ENCODE measurements around the gene ADCYAP1.

Gene ADCYAP1

DNA sequence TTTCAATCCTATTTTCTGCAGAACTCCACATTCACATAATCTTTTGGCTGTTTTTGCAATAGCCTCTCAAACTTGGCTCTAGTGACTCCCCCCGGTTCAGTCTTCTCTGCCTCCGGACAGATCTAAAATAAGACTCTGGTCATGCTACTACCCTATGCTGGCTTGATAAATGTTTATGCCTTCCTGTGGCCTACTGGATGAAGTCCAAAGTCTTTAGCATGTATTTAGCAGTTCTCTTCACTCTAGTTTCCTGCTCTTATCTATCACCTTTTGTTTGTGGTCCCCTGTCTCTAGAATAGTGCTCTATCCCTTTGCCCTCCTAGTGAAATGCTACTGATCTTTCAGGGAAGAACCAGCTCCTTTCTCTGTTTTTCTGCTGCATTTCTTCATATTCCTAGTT is 14.4 kb downstream of the ADCYAP1 start:
- H3K27me3 ChIP-seq (ENCODE audit: control insufficient read depth, insufficient read depth, low read length), result no peaks in the 10 kb centered on the region
- H3K27ac ChIP-seq (ENCODE audit: low read depth, low read length), result no peak overlapping the region
- no peaks in the 10 kb centered on the region for H3K36me3 ChIP-seq (ENCODE audit: control insufficient read depth, insufficient read depth, low read length)
- no peaks in the 10 kb centered on the region for H3K4me1 ChIP-seq (ENCODE audit: control insufficient read depth, insufficient read depth, low read length)
- no peak overlapping the region for H3K4me3 ChIP-seq (ENCODE audit: low read length)
- H3K9ac ChIP-seq (ENCODE audit: low read length), result no peak overlapping the region

DNA sequence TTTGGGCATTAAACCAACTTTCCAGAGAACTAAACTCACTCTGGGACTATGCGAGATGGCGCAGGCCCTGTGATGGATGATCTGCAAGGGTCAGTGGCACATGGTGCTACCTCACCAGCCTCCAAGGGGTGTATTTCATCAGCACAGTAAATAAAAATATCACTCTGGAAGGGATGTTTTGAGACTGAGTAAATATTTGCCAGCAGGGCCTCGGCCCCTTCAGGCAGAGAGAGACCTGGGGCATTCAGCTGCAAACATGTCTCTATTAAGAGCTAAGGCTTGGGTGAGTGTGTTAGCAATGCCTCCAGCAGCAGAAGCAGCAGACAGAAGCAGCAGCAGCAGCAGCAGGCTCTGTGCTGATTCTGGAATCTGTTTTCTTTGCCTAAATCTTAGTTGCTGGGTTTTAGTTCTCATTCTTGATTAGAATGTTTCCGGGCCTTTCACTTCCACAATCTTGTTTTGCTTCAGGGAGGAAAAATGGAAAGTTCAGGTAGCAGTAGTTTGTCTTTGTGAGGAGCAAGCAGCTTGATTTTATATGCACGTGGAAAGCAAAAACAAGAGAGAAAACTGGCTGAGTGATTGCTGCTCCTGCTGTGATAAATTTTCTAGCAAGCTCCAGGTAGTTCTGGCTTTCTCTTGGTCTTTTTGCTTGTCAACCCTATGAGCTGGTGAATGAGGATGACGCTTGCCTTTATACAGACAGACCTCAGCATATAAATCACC is 18.6 kb downstream of the ADCYAP1 start:
- H3K4me3 ChIP-seq (ENCODE audit: low read length), result no peak overlapping the region
- H3K4me1 ChIP-seq (ENCODE audit: control insufficient read depth, insufficient read depth, low read length), result no peaks in the 10 kb centered on the region
- H3K27me3 ChIP-seq (ENCODE audit: control insufficient read depth, insufficient read depth, low read length), result no peaks in the 10 kb centered on the region
- no peaks in the 10 kb centered on the region for H3K36me3 ChIP-seq (ENCODE audit: control insufficient read depth, insufficient read depth, low read length)
- H3K9ac ChIP-seq (ENCODE audit: low read length), result no peak overlapping the region
- H3K27ac ChIP-seq (ENCODE audit: low read depth, low read length), result no peak overlapping the region

DNA sequence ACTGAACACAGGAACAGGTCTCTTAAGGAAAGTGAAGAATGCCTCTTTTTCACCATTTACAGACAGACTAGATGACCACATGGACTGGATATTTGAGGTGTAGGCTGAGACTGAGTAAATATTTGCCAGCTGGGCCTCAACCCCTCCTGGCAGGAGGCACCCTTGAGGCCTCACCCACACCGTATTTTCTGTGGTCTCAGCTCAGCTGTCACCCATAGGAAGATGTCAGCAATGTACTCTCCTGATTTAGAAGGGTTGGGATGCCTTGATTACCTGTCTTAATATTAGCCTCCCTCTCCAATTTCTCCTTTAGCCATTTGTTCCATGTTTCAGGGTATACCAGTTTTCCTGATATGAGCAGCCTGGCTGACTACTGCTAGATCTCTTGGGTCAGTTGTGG is 20.3 kb downstream of the ADCYAP1 start:
- Histone ChIP-seq H3K4me1 (ENCODE audit: control insufficient read depth, insufficient read depth, low read length) (no peaks in the 10 kb centered on the region), H3K4me3 (ENCODE audit: low read length) (no peak overlapping the region), H3K9ac (ENCODE audit: low read length) (no peak overlapping the region), H3K36me3 (ENCODE audit: control insufficient read depth, insufficient read depth, low read length) (no peaks in the 10 kb centered on the region), H3K27ac (ENCODE audit: low read depth, low read length) (no peak overlapping the region), H3K27me3 (ENCODE audit: control insufficient read depth, insufficient read depth, low read length) (no peaks in the 10 kb centered on the region)

DNA sequence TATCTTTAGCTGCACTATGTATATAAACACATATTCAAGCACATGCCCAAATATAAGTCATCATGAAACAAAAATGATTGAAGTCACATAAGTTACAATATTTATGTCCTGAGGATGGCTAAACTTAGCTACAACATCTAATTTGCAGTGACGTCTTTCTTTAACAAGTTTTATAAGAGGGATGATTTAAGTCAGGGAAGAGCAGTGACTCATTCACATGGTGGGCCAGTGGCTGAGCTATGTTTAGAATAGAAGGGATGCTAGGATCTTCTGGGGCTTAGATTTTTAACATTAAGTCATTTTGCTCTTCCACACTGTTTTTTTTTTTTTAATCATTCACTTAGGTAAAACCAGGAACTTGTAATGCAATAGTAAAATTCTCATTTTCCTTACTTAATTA is 22.3 kb downstream of the ADCYAP1 start:
- Histone ChIP-seq H3K4me3 (ENCODE audit: low read length) (no peak overlapping the region), H3K27me3 (ENCODE audit: control insufficient read depth, insufficient read depth, low read length) (no peaks in the 10 kb centered on the region), H3K36me3 (ENCODE audit: control insufficient read depth, insufficient read depth, low read length) (no peaks in the 10 kb centered on the region), H3K9ac (ENCODE audit: low read length) (no peak overlapping the region), H3K27ac (ENCODE audit: low read depth, low read length) (no peak overlapping the region), H3K4me1 (ENCODE audit: control insufficient read depth, insufficient read depth, low read length) (no peaks in the 10 kb centered on the region)

DNA sequence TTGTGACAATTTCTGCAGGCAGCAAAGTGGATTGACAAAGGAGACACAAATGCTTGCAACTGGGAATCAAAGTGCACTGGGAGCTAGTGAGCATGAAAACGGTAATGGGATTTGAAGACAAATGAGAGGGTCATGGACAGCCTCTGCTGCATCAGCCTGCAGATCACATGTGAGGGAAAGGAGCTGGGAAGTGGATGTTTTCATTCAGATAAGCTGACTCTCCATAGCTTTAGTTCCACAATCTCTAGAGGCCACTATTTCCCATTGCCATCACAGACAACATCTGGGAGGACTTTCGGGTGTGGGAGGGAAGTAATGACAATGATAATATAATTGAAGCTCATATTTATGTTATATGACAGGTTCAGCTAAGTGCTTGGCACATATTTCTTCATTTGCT is 28.4 kb downstream of the ADCYAP1 start:
- H3K4me3 ChIP-seq (ENCODE audit: low read length), result no peak overlapping the region
- H3K9ac ChIP-seq (ENCODE audit: low read length), result no peak overlapping the region
- H3K36me3 ChIP-seq (ENCODE audit: control insufficient read depth, insufficient read depth, low read length), result no peaks in the 10 kb centered on the region
- no peak overlapping the region for H3K27ac ChIP-seq (ENCODE audit: low read depth, low read length)
- H3K27me3 ChIP-seq (ENCODE audit: control insufficient read depth, insufficient read depth, low read length), result no peaks in the 10 kb centered on the region
- H3K4me1 ChIP-seq (ENCODE audit: control insufficient read depth, insufficient read depth, low read length), result no peaks in the 10 kb centered on the region

DNA sequence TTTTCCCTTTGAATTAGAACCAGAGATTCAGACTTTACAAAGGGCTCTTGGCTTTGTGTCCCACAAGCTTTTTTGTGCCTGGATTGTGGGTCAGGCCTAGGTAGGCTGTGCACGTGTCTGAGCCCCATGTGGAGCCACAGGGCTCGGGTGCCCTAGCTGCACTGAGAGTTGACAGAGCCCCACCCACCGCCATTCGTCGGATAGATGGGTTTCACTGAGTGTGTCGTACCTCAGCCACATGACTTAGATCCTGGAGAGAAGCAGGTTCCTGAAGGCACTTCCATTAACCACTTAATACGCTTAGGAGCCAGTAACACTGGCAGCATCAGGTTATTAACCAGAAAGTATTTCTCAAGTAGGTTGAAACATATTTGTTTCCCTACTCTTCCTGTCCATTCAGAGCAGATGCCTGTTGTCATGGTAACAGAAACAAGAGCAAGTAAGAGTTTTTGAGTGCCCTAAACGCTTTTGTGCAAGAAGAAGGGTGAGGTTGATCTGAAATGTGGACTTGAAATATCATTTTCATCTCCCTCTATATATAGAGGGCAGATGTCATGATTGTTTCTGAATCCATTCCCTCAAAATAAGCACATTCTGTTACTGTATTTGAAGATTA is 30.0 kb downstream of the ADCYAP1 start:
- no peak overlapping the region for H3K27ac ChIP-seq (ENCODE audit: low read depth, low read length)
- H3K4me3 ChIP-seq (ENCODE audit: low read length), result no peak overlapping the region
- H3K4me1 ChIP-seq (ENCODE audit: control insufficient read depth, insufficient read depth, low read length), result no peaks in the 10 kb centered on the region
- H3K9ac ChIP-seq (ENCODE audit: low read length), result no peak overlapping the region
- no peaks in the 10 kb centered on the region for H3K36me3 ChIP-seq (ENCODE audit: control insufficient read depth, insufficient read depth, low read length)
- H3K27me3 ChIP-seq (ENCODE audit: control insufficient read depth, insufficient read depth, low read length), result no peaks in the 10 kb centered on the region

DNA sequence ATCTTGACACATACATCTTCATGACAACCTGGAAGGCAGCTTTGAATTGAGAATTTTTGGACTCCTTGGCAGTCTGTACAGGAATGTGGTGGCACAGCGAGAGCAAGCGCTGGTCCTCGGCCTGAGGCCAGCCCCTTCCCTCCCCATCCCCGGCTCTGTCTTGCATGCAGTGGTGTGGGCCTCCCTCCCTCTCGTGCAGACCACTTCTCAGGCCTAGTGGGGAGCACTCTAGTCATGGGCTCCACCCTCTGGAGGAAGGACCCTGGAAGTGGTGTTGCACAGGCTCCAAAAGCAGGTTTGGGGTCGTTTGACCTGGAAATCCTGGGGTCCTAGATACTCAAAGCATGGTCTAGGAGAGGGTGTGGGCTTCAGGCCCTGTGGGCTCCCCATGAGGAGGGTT is 32.3 kb downstream of the ADCYAP1 start:
- Histone ChIP-seq H3K9ac (ENCODE audit: low read length) (no peak overlapping the region), H3K4me3 (ENCODE audit: low read length) (no peak overlapping the region), H3K36me3 (ENCODE audit: control insufficient read depth, insufficient read depth, low read length) (no peaks in the 10 kb centered on the region), H3K27ac (ENCODE audit: low read depth, low read length) (no peak overlapping the region), H3K27me3 (ENCODE audit: control insufficient read depth, insufficient read depth, low read length) (no peaks in the 10 kb centered on the region), H3K4me1 (ENCODE audit: control insufficient read depth, insufficient read depth, low read length) (no peaks in the 10 kb centered on the region)

DNA sequence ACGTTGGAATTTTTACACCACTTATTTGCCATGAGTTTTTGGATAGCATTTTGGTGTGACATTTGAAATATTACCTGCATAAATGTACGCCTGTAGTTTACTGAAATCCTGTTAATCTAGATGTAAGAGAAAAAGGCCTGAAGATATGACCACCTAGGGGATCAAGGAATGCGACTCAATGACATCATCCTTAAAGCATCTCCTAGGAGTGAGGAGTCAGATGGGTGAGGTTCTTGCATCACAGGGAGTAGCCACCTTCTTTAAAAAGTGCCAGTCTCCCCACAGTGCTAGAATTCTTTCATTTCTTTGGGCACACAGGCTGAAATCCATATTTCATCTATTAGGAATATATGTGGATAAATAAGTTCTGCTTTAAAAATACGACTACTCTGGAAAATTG is 34.5 kb downstream of the ADCYAP1 start:
- no peak overlapping the region for H3K4me3 ChIP-seq (ENCODE audit: low read length)
- H3K27ac ChIP-seq (ENCODE audit: low read depth, low read length), result no peak overlapping the region
- no peak overlapping the region for H3K9ac ChIP-seq (ENCODE audit: low read length)
- no peaks in the 10 kb centered on the region for H3K36me3 ChIP-seq (ENCODE audit: control insufficient read depth, insufficient read depth, low read length)
- no peaks in the 10 kb centered on the region for H3K27me3 ChIP-seq (ENCODE audit: control insufficient read depth, insufficient read depth, low read length)
- H3K4me1 ChIP-seq (ENCODE audit: control insufficient read depth, insufficient read depth, low read length), result no peaks in the 10 kb centered on the region

DNA sequence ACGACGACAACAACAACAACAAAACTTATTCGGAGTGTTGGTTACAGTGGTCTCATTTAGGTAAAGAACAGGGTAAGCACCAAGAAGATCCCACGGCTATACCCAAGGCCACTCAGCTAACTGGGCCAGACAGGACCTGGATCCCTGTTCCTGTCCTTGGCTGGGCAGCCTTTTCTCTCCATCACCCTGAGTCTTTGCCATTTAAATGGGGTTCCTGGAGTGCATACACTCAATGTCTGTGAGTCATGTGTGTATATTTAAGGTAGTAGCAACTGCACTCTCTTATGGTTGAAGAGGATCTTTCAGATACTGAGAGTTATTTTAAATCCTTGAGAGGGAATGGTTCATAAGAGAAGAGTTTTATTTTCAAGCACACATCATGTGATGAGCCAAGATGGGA is 35.3 kb downstream of the ADCYAP1 start:
- Histone ChIP-seq H3K36me3 (ENCODE audit: control insufficient read depth, insufficient read depth, low read length) (no peaks in the 10 kb centered on the region), H3K9ac (ENCODE audit: low read length) (no peak overlapping the region), H3K27ac (ENCODE audit: low read depth, low read length) (no peak overlapping the region), H3K4me3 (ENCODE audit: low read length) (no peak overlapping the region), H3K27me3 (ENCODE audit: control insufficient read depth, insufficient read depth, low read length) (no peaks in the 10 kb centered on the region), H3K4me1 (ENCODE audit: control insufficient read depth, insufficient read depth, low read length) (no peaks in the 10 kb centered on the region)

DNA sequence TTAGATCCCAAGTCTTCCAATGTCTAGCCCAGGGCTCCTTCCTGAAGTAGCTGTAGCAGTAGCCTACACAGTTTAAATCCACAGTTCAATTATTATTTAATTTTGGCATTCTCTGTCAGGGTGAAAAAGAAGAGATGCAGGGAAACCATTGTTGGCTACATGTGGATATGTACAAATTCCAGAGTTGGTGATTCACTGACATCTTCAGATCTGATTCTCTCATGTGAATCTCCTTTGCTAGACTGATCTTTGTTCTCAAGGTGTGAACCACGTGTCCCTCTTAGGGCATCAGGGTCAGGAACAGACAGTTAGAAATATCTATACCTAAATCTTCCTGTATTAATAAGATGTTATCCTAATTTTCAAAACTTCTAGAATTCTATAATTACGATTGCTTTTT is 36.7 kb downstream of the ADCYAP1 start:
- Histone ChIP-seq H3K27me3 (ENCODE audit: control insufficient read depth, insufficient read depth, low read length) (no peaks in the 10 kb centered on the region), H3K4me1 (ENCODE audit: control insufficient read depth, insufficient read depth, low read length) (no peaks in the 10 kb centered on the region)

DNA sequence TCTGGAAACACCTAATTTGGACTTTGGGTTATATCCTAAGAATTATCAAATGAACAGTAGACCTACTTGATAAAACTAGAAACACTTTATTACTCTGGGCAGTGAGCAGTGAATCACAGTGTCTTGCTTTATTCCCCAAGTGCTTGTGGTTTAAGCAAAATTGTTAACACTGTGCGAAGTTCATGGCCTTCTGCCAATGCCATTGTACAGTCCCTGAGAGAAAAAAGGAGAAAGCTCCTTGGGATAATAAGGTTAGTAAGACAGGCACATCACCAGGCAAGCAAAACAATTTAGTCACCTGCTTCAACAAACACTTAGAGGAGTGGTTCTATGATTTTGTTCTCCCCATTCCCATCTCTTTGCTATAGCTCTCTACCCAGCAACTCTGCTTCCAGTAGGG is 39.8 kb downstream of the ADCYAP1 start:
- no peak overlapping the region for H3K9ac ChIP-seq (ENCODE audit: low read length)

More for the DNA sequence above, 36.7 kb downstream of the ADCYAP1 start:
- Histone ChIP-seq H3K27ac (ENCODE audit: low read depth, low read length) (no peak overlapping the region), H3K36me3 (ENCODE audit: control insufficient read depth, insufficient read depth, low read length) (no peaks in the 10 kb centered on the region), H3K4me3 (ENCODE audit: low read length) (no peak overlapping the region), H3K9ac (ENCODE audit: low read length) (no peak overlapping the region)

DNA sequence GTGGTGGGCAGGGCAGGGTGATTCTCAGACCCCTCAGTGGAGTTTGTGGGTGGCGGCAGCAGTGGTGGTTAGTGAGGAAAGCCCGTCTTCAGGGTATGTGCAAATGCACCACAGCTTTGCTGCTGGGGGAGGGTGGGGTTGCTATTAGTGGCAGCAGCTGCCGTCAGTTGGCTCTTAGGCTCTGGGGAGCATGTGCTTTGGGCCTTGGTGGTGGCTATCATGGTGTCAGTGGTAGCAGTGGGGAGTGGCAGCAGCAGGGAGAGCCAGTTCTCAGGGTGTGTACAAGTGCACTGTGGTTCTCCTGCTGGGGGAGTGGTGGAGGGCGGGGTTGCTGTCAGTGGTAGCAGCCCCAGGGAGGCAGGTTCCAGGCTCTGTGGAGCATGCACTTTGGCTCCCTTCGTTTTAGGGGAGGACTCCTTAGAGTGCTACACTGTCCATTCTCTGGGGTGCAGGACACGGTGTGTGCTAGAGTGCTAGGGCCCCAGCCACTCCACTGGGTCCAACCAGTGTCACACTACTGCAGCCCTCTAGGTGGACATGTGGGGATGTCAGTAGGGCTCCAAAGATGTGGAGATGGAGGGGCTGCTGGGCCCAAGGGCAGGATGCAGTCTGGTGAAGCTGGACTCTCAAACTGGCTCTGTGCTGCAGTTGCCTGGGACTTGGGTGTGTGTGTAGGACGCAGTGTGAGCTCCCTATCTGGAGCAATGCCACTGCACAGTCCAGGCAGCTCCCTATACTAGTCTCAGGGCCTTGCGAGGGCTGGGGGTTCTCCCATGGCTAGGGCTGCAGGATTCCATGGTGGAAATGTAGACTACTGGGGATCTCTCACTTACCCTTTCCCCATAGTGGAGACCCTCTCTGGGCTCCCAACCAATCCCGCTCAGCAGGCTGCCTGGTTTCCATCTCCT is 45.3 kb downstream of the ADCYAP1 start:
- Histone ChIP-seq H3K36me3 (ENCODE audit: control insufficient read depth, insufficient read depth, low read length) (no peaks in the 10 kb centered on the region), H3K4me3 (ENCODE audit: low read length) (no peak overlapping the region)

More for the DNA sequence above, 39.8 kb downstream of the ADCYAP1 start:
- H3K4me1 ChIP-seq (ENCODE audit: control insufficient read depth, insufficient read depth, low read length), result no peaks in the 10 kb centered on the region
- no peaks in the 10 kb centered on the region for H3K36me3 ChIP-seq (ENCODE audit: control insufficient read depth, insufficient read depth, low read length)
- no peaks in the 10 kb centered on the region for H3K27me3 ChIP-seq (ENCODE audit: control insufficient read depth, insufficient read depth, low read length)
- H3K27ac ChIP-seq (ENCODE audit: low read depth, low read length), result no peak overlapping the region
- H3K4me3 ChIP-seq (ENCODE audit: low read length), result no peak overlapping the region

More for the DNA sequence above, 45.3 kb downstream of the ADCYAP1 start:
- no peaks in the 10 kb centered on the region for H3K27me3 ChIP-seq (ENCODE audit: control insufficient read depth, insufficient read depth, low read length)
- H3K27ac ChIP-seq (ENCODE audit: low read depth, low read length), result no peak overlapping the region
- H3K4me1 ChIP-seq (ENCODE audit: control insufficient read depth, insufficient read depth, low read length), result no peaks in the 10 kb centered on the region
- H3K9ac ChIP-seq (ENCODE audit: low read length), result no peak overlapping the region

Measured in rectal smooth muscle tissue (tissue), 1 donor.